Caco-2 (cell line): ENCODE data around the gene EPHX1. TPM values are rescaled to one million over a fixed set of nuclear protein-coding genes. Genes with fewer than 3 reads are reported as not detected.

Source experiments
- BruUV-seq: library from RNA; stranded (reverse); fragments of 400-500 nt; replicated peaks from 2 replicates; lab custom pipeline; 2021; lab: Mats Ljungman, UMichigan
- CTCF ChIA-PET: fragments of 300-600 bp; sonication (Branson Sonifier 250); formaldehyde crosslinking; loops from one replicate; lab custom pipeline; 2022; ENCODE audit warnings: antibody characterized with exemption; lab: Charles Lee
- POLR2A ChIA-PET: fragments of 300-600 bp; sonication (Branson Sonifier 250); formaldehyde crosslinking; loops from one replicate; lab custom pipeline; 2022; ENCODE audit warnings: antibody characterized with exemption; lab: Charles Lee
- DNase-seq, 2 experiments: peaks; one replicate each; pipeline versions ENCODE4 v3.0.0 to v3.0.0-alpha.2; 2020 to 2022
- H3K27me3 ChIP-seq: replicated peaks from 2 replicates; pipeline ENCODE4 v1.6.0; 2011; ENCODE audit warnings: low read length; ENCODE audit not compliant: control insufficient read depth, insufficient read depth
- H3K36me3 ChIP-seq: 2 replicates; pipeline ENCODE4 v1.5.1; 2011; ENCODE audit warnings: low read length; ENCODE audit not compliant: control insufficient read depth, insufficient read depth
- H3K4me1 ChIP-seq: fragments of 250-450 bp; sonication (Bioruptor Pico); 2 replicates; pipeline ENCODE4 v1.5.1; 2020; ENCODE audit warnings: mild to moderate bottlenecking
- H3K4me3 ChIP-seq: 2 replicates; pipeline ENCODE4 v1.5.1; 2011; ENCODE audit warnings: low read depth, mild to moderate bottlenecking, control low read depth, low read length
- H3K9me3 ChIP-seq: fragments of 250-450 bp; sonication (Bioruptor Pico); 2 replicates; pipeline ENCODE4 v1.5.1; 2020; ENCODE audit warnings: mild to moderate bottlenecking, moderate library complexity
- H3K27ac Mint-ChIP-seq: one replicate; pipeline ENCODE4 v1.8.0; 2022; ENCODE audit warnings: mixed read lengths; ENCODE audit not compliant: unreplicated experiment
- H3K27me3 Mint-ChIP-seq: one replicate; pipeline ENCODE4 v1.8.0; 2022; ENCODE audit warnings: mixed read lengths; ENCODE audit not compliant: insufficient read depth, unreplicated experiment
- H3K36me3 Mint-ChIP-seq: one replicate; pipeline ENCODE4 v1.8.0; 2022; ENCODE audit warnings: mild to moderate bottlenecking, mixed read lengths; ENCODE audit not compliant: insufficient read depth, unreplicated experiment
- H3K4me1 Mint-ChIP-seq: one replicate; pipeline ENCODE4 v1.8.0; 2022; ENCODE audit warnings: low read depth, mixed read lengths; ENCODE audit not compliant: unreplicated experiment
- H3K4me3 Mint-ChIP-seq: one replicate; pipeline ENCODE4 v1.8.0; 2022; ENCODE audit warnings: mild to moderate bottlenecking, moderate library complexity, mixed read lengths; ENCODE audit not compliant: unreplicated experiment
- H3K9me3 Mint-ChIP-seq: one replicate; pipeline ENCODE4 v1.8.0; 2022; ENCODE audit warnings: mixed read lengths; ENCODE audit not compliant: unreplicated experiment
- intact Hi-C: fragments of 100-400 bp; cut with micrococcal nuclease; formaldehyde crosslinking; loops from one replicate; pipeline ENCODE4 v1.10.0; 2022; ENCODE audit not compliant: unreplicated experiment
- total RNA-seq: library from RNA; stranded (reverse); gene quantifications from 2 replicates; pipeline ENCODE4 v1.2.3, GENCODE V29; 2022
- TF ChIP-seq, protein P1 (sequence below), 2 experiments: fragments of 200-600 bp in 1 of 2; IDR thresholded peaks; 1 replicate in 1 of 2; 2 replicates in 1 of 2; pipeline versions ENCODE4 v1.5.1 to v1.8.0; 2011 to 2022; ENCODE audit warnings: antibody characterized with exemption in 1 of 2, control low read depth in 1 of 2, inconsistent platforms in 1 of 2, low read depth in 1 of 2, low read length in 1 of 2, mild to moderate bottlenecking in 1 of 2, moderate library complexity in 1 of 2; ENCODE audit not compliant: insufficient read depth in 1 of 2, severe bottlenecking in 1 of 2, unreplicated experiment in 1 of 2

EPHX1 gene
- total RNA-seq, 1 experiment from 2014 or later, result 88.5 TPM

DNA sequence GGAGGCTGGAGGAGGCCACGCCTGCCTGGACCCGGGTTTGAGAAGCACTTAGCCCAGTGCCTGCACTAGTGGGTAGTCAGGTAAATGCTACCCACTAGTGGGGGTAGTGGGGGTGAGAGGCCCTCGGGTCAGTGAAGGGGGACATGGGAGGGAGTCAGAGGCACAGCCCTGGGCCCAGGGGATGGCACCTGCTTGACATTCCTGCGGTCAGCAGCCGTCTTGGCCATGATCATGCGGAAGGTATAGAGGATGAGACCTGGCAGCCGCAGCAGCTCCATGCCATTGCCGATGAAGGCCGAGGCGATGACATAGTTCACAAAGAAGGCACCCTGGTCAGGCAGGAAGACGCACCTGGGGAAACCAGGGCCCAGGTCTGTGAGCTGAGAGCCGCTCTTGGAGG, 43.5 kb downstream of the EPHX1 start:
- intact Hi-C loops, result no loop called here
- Mint-ChIP-seq H3K4me1 (no peaks in the 10 kb centered on the region), H3K4me3 (no peak overlapping the region), H3K9me3 (no peaks in the 10 kb centered on the region), H3K36me3 (peaks cover 83% of the 10 kb centered on the region), H3K27ac (no peak overlapping the region), H3K27me3 (no peaks in the 10 kb centered on the region)
- H3K9me3 ChIP-seq, result no peaks in the 10 kb centered on the region
- BruUV-seq, result no TSS peak
- H3K4me3 ChIP-seq, result no peak overlapping the region
- H3K27me3 ChIP-seq, result no peaks in the 10 kb centered on the region
- no peaks in the 10 kb centered on the region for H3K4me1 ChIP-seq
- TF ChIP-seq, protein P1, sequence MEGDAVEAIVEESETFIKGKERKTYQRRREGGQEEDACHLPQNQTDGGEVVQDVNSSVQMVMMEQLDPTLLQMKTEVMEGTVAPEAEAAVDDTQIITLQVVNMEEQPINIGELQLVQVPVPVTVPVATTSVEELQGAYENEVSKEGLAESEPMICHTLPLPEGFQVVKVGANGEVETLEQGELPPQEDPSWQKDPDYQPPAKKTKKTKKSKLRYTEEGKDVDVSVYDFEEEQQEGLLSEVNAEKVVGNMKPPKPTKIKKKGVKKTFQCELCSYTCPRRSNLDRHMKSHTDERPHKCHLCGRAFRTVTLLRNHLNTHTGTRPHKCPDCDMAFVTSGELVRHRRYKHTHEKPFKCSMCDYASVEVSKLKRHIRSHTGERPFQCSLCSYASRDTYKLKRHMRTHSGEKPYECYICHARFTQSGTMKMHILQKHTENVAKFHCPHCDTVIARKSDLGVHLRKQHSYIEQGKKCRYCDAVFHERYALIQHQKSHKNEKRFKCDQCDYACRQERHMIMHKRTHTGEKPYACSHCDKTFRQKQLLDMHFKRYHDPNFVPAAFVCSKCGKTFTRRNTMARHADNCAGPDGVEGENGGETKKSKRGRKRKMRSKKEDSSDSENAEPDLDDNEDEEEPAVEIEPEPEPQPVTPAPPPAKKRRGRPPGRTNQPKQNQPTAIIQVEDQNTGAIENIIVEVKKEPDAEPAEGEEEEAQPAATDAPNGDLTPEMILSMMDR (IDR thresholded peaks at IDR 0.05; ENCODE audit: insufficient read depth in 1 of 2, low read depth in 1 of 2, low read length in 1 of 2, severe bottlenecking in 1 of 2, unreplicated experiment in 1 of 2), result no peak
- no peak for DNase-seq
- ChIA-PET POLR2A (no interaction called here), CTCF (no interaction called here)
- peaks cover 9% of the 10 kb centered on the region for H3K36me3 ChIP-seq

DNA sequence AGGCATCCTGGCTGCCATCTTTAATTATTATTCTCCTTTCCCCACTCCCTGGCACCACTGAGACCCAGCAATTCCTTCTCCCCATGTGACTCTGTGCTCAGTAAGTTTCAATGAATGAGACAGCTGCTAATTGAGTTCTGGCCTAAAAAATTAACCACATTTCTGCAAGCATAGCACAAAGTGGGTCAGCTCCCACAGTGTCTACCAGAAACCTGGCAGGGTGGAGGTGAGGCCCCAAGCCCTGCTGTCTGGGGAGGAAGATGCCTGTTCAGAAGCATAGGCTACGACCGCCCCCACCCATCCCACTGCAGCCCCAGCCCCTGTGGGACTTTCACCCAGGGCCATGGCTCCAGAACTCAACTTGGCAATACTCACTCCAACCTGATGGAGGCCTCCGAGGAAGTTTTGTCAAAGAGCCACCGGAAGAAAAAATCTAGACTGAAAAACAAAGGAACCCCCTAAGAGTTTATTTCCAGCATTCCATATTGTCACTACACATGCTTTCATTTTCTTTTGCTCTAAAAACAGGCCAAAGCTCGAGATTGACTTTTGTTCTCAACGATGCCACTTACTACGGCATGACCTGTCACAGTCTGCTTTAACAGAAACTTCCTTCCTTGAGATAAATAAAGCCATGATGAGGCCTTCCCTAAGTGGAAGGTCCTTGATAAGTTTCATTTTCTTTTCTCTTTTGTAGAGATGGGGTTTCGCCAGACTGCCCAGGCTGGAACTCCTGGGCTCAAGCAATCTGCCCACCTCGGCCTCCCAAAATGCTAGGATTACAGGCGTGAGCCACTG, 45.8 kb downstream of the EPHX1 start:
- DNase-seq, result no peak
- Histone ChIP-seq H3K4me1 (no peaks in the 10 kb centered on the region), H3K27me3 (no peaks in the 10 kb centered on the region), H3K4me3 (no peak overlapping the region), H3K9me3 (no peaks in the 10 kb centered on the region), H3K36me3 (peaks cover 11% of the 10 kb centered on the region)
- no peaks in the 10 kb centered on the region for H3K4me1 Mint-ChIP-seq
- H3K27ac Mint-ChIP-seq, result no peak overlapping the region
- no peak overlapping the region for H3K4me3 Mint-ChIP-seq
- ChIA-PET CTCF (no interaction called here), POLR2A (no interaction called here)
- TF ChIP-seq, protein P1 (IDR thresholded peaks at IDR 0.05; ENCODE audit: insufficient read depth in 1 of 2, low read depth in 1 of 2, low read length in 1 of 2, severe bottlenecking in 1 of 2, unreplicated experiment in 1 of 2), result no peak
- intact Hi-C loops, result no loop called here
- H3K36me3 Mint-ChIP-seq, result peaks cover 76% of the 10 kb centered on the region
- no peaks in the 10 kb centered on the region for H3K27me3 Mint-ChIP-seq
- no TSS peak for BruUV-seq
- no peaks in the 10 kb centered on the region for H3K9me3 Mint-ChIP-seq

GRCh38 chr1:225857256-225857655, 47.3 kb downstream of the EPHX1 start:
- intact Hi-C loops, result no loop called here
- POLR2A ChIA-PET, result interaction anchor here (0.6 to 0.7 kb wide), 2 partner anchors 24 to 76 kb away, joined by 3 to 4 read pairs; partner anchors contain the start of gene TMEM63A
- no peak overlapping the region for H3K27ac Mint-ChIP-seq
- no peaks in the 10 kb centered on the region for H3K9me3 ChIP-seq
- DNase-seq, result no peak
- no peaks in the 10 kb centered on the region for H3K9me3 Mint-ChIP-seq
- no peaks in the 10 kb centered on the region for H3K27me3 ChIP-seq
- H3K36me3 Mint-ChIP-seq, result peaks cover 74% of the 10 kb centered on the region
- H3K36me3 ChIP-seq, result peaks cover 15% of the 10 kb centered on the region
- no TSS peak for BruUV-seq
- H3K4me3 Mint-ChIP-seq, result no peak overlapping the region
- TF ChIP-seq, protein P1 (IDR thresholded peaks at IDR 0.05; ENCODE audit: insufficient read depth in 1 of 2, low read depth in 1 of 2, low read length in 1 of 2, severe bottlenecking in 1 of 2, unreplicated experiment in 1 of 2), result no peak
- no peaks in the 10 kb centered on the region for H3K27me3 Mint-ChIP-seq
- H3K4me3 ChIP-seq, result no peak overlapping the region
- no peaks in the 10 kb centered on the region for H3K4me1 ChIP-seq
- no peaks in the 10 kb centered on the region for H3K4me1 Mint-ChIP-seq
- CTCF ChIA-PET, result interaction anchor here (0.6 to 1.0 kb wide), 2 partner anchors 63 to 383 kb away, joined by 3 read pairs; no protein-coding TSS in a partner anchor
